ENCODE results near the gene CNGB1. TPM values are rescaled to one million over a fixed set of nuclear protein-coding genes. Genes with fewer than 3 reads are reported as not detected.

The CNGB1 gene
- total RNA-seq, 1 donor = not detected

DNA sequence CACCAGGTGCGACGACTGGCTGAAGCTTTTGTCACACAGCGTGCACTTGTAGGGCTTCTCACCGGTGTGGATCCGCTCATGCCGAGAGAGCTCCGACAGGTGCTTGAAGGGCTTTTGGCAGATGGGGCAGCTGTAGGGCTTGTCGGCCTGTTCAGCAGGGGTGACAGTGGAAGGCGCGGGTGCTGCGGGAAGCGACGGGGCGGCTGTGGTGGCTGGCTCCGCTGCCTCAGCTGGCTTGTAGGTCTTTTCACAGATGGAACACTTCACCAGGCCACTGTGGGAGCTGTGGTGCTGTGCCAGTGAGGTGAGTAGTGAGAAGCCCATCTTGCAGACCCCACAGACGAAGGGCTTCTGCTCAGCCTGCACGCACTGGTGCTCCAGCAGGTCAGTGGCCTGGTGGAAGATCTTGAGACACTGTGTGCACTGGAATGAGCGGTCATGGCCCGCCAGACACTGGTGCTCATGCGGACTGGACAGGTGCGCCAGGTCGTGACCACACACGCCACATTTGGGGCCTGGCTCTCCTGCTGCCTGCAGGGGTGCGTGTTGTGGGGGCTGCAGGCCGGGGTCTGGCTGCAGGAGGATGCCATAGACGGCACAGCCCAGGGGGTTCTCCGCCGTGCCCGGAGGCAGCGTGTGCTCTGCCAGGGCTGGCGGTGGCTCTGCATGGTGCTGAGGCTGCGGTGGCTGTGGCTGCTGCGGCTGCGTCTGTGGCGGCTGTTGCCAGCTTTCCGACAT is 26.8 kb upstream of the CNGB1 start:
- DNase-seq (ENCODE audit: low read depth) = no peak
- TF ChIP-seq, protein P1, sequence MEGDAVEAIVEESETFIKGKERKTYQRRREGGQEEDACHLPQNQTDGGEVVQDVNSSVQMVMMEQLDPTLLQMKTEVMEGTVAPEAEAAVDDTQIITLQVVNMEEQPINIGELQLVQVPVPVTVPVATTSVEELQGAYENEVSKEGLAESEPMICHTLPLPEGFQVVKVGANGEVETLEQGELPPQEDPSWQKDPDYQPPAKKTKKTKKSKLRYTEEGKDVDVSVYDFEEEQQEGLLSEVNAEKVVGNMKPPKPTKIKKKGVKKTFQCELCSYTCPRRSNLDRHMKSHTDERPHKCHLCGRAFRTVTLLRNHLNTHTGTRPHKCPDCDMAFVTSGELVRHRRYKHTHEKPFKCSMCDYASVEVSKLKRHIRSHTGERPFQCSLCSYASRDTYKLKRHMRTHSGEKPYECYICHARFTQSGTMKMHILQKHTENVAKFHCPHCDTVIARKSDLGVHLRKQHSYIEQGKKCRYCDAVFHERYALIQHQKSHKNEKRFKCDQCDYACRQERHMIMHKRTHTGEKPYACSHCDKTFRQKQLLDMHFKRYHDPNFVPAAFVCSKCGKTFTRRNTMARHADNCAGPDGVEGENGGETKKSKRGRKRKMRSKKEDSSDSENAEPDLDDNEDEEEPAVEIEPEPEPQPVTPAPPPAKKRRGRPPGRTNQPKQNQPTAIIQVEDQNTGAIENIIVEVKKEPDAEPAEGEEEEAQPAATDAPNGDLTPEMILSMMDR (IDR thresholded peaks at IDR 0.05; ENCODE audit: insufficient read depth, low read depth, low read length) = no peak
- H3K4me3 ChIP-seq (ENCODE audit: low read depth, low read length) = no peak overlapping the region

DNA sequence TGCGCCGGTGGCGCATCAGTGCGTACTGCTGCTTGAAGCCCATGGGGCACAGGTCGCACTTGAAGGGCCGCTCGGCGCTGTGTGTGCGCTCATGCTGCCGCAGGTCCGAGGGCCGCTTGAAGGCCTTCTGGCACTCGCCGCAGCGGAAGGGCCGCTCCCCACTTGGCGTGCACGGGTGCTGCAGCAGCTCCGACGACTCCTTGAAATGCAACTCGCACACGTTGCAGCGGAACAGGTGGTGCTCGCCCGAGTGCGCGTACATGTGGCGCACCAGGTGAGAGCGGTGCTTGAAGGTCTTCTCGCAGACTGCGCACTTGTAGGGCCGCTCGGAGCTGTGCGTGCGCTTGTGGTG is 26.2 kb upstream of the CNGB1 start:
- no peak overlapping the region for H3K4me3 ChIP-seq (ENCODE audit: low read depth, low read length)
- DNase-seq (ENCODE audit: low read depth) = no peak
- TF ChIP-seq, protein P1 (IDR thresholded peaks at IDR 0.05; ENCODE audit: insufficient read depth, low read depth, low read length) = no peak

DNA sequence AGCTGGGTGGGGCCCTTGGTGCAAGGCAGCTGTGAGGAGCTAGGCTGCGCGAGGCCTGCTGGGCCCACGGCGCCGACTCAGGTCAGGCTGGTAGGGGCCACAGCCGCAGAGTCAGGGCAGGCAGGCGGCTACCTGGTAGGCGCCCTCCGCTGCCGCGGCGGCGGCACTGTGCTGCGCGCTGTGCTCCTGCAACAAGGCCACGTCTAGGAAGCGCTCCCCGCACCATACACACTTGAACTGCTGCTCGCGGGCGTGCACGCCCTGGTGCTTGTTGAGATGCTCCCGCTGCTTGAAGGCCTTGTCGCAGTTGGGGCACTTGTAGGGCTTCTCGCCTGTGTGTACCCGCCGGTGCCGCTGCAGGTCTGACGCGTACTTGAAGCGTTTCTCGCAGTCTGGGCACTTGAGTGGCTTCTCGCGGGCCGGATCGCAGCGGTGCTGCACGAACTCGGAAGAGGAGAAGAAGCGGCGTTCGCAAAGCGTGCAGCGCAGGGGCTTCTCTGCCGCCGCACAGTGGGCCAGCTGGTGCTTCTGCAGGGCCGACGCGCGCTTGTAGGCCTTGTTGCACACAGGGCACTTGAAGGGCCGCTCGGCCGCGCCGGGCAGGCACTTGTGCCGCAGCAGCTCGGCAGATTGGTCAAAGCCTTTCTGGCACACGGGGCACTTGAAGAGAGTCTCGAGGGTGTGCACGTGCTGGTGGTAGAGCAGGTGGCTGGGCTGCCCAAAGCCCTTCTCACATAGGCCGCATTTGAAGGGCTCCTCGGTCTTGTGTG is 25.7 kb upstream of the CNGB1 start:
- TF ChIP-seq, protein P1 (IDR thresholded peaks at IDR 0.05; ENCODE audit: insufficient read depth, low read depth, low read length) = no peak
- no peak for DNase-seq (ENCODE audit: low read depth)
- no peak overlapping the region for H3K4me3 ChIP-seq (ENCODE audit: low read depth, low read length)

DNA sequence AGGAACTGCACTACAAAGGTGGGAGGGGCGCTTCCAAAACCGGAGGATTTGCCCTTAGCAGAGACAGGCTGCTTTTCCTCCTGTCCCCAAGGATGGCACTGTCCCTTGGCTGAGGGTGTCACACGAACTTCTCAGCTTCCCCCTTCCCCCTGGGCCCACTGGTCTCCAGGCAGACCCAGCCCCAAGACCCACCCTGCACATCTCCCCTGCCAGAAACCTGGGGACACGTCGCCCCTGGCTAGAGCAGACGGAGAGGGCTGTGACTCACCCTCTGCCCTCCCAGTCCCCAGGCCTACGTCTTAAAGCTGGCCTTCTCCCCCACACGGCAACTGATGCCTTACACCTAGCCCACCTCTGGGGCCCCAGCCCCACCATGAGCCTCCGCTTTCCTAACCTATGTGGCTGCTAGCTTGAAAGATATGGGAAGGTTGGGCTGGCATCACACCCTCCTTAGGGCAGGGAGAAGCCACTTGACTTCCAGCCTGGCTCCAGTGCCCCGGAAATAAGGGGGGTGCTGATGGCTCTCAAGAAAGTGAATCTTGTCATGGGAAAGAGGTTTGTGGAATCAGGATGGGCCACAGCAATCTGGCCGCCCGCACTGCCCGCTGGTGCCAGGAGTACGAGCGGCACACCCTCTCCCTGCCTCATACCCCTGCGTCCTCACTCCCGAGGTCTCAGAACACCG is 24.9 kb upstream of the CNGB1 start:
- TF ChIP-seq, protein P1 (IDR thresholded peaks at IDR 0.05; ENCODE audit: insufficient read depth, low read depth, low read length) = no peak
- H3K4me3 ChIP-seq (ENCODE audit: low read depth, low read length) = no peak overlapping the region
- DNase-seq (ENCODE audit: low read depth) = no peak

DNA sequence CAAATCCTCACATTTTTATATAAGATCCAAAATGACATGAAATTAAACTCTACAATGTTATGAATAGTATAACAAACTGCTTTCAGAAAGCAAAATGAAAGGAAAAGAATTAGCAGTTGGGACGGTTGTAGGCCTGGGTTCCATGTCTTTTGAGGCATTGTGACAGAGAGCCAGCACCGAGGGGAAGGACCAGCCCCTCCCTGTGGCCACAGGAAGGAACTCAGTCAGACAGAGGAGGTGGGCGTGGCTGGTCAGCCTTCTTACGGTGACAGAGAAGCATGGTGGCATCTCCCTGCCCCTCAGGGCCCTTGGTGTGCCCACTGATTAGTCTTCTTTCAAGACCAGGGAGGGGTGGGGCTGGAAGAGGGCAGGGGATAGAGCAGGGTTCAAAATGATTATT is 23.9 kb upstream of the CNGB1 start:
- peak; percentile 39 for DNase-seq (ENCODE audit: low read depth)
- H3K4me3 ChIP-seq (ENCODE audit: low read depth, low read length) = no peak overlapping the region
- TF ChIP-seq, protein P1 (IDR thresholded peaks at IDR 0.05; ENCODE audit: insufficient read depth, low read depth, low read length) = peak; percentile 52

DNA sequence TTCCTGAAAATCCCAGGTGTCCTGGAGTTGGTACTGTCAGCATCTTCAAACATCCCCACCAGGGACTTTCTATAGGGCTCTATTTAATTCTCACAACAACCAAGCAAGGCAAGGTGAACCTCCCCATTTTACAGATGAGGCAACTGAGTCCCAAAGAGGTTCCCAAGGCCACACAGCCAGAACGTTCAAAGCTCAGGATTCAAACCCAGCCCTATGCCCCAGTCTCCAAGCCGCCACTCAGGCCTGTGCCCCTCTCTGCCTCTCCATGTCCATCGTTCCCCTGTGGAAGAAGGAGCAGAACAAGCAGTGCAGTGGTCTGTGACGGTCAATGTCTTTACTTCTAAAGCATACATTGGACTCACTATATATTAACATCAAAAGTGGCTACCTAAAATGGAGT is 23.4 kb upstream of the CNGB1 start:
- DNase-seq (ENCODE audit: low read depth) = no peak
- TF ChIP-seq, protein P1 (IDR thresholded peaks at IDR 0.05; ENCODE audit: insufficient read depth, low read depth, low read length) = no peak
- H3K4me3 ChIP-seq (ENCODE audit: low read depth, low read length) = no peak overlapping the region
